H1 (cell line): ENCODE measurements around the gene FGF1. TPM values are rescaled to one million over a fixed set of nuclear protein-coding genes. Genes with fewer than 3 reads are reported as not detected.
A peak's percentile ranks its signal among the peaks of the same experiment; 100 is the strongest.

ENCODE experiments used
- CTCF ChIA-PET: fragments of 300-600 bp; sonication (Branson Sonifier 250); formaldehyde crosslinking; loops from one replicate; lab custom pipeline; 2021; ENCODE audit not compliant: partially characterized antibody; lab: Charles Lee
- POLR2A ChIA-PET: fragments of 300-600 bp; sonication (Branson Sonifier 250); formaldehyde crosslinking; loops from one replicate; lab custom pipeline; 2021; ENCODE audit warnings: inconsistent platforms; ENCODE audit not compliant: partially characterized antibody; lab: Charles Lee
- DNase-seq, 2 experiments: peaks; one replicate each; pipeline versions ENCODE4 v3.0.0 to v3.0.0-alpha.2; 2010 to 2022; ENCODE audit warnings: low spot score in 2 of 2, low read depth in 1 of 2, mixed read lengths in 1 of 2
- FAIRE-seq: peaks from 2 replicates; lab custom pipeline; 2011; peaks lifted over from hg19 to GRCh38; lab: Jason Lieb, UNC
- H2AFZ ChIP-seq: 2 replicates; pipeline ENCODE4 v1.8.1; 2012; ENCODE audit warnings: low read length, inconsistent platforms
- H2AK5ac ChIP-seq: 2 replicates; pipeline ENCODE4 v1.6.1; 2013; ENCODE audit warnings: low read depth, low read length
- H2BK120ac ChIP-seq: replicated peaks from 2 replicates; pipeline ENCODE3; 2013; ENCODE audit warnings: low read depth, low read length, inconsistent platforms
- H2BK12ac ChIP-seq: 2 replicates; pipeline ENCODE4 v1.6.1; 2013; ENCODE audit warnings: low read depth, low read length
- H2BK15ac ChIP-seq: 2 replicates; pipeline ENCODE4 v1.6.1; 2013; ENCODE audit warnings: low read length
- H2BK20ac ChIP-seq: 2 replicates; pipeline ENCODE4 v1.6.1; 2013; ENCODE audit warnings: low read length
- H2BK5ac ChIP-seq: 2 replicates; pipeline ENCODE4 v1.6.1; 2013; ENCODE audit warnings: low read depth, low read length
- H3K14ac ChIP-seq: 2 replicates; pipeline ENCODE4 v1.6.1; 2013; ENCODE audit warnings: inconsistent platforms; ENCODE audit not compliant: insufficient read length
- H3K18ac ChIP-seq: 2 replicates; pipeline ENCODE4 v1.6.1; 2013; ENCODE audit warnings: low read length; ENCODE audit errors: extremely low read depth
- H3K23ac ChIP-seq: 2 replicates; pipeline ENCODE4 v1.6.1; 2013; ENCODE audit warnings: inconsistent platforms; ENCODE audit not compliant: insufficient read length
- H3K23me2 ChIP-seq: 2 replicates; pipeline ENCODE4 v1.6.1; 2013; ENCODE audit warnings: low read depth, low read length
- H3K27ac ChIP-seq: 2 replicates; pipeline ENCODE4 v1.6.1; 2011; ENCODE audit warnings: low read depth, low read length, inconsistent platforms
- H3K27me3 ChIP-seq, 4 experiments: replicated peaks in 1 of 4; 1 replicate in 1 of 4; 2 replicates in 3 of 4; pipeline versions ENCODE4 v1.6.1 to v1.8.1; 2011 to 2013; ENCODE audit warnings: low read length in 3 of 4, mild to moderate bottlenecking in 3 of 4, inconsistent platforms in 2 of 4, mixed read lengths in 2 of 4, moderate library complexity in 1 of 4; ENCODE audit not compliant: control insufficient read depth in 3 of 4, insufficient read depth in 3 of 4; ENCODE audit errors: extremely low read depth in 1 of 4
- H3K36me3 ChIP-seq, 4 experiments: 2 replicates each; pipeline versions ENCODE4 v1.6.1 to v1.8.1; 2011 to 2013; ENCODE audit warnings: mild to moderate bottlenecking in 4 of 4, low read length in 3 of 4, moderate library complexity in 2 of 4, control low read depth in 1 of 4, inconsistent platforms in 1 of 4; ENCODE audit not compliant: insufficient read depth in 4 of 4, control insufficient read depth in 2 of 4
- H3K4ac ChIP-seq: replicated peaks from 2 replicates; pipeline ENCODE3; 2013; ENCODE audit warnings: low read length, low read depth, mixed read lengths, inconsistent platforms; ENCODE audit not compliant: insufficient read length
- H3K4me1 ChIP-seq, 4 experiments: replicated peaks in 1 of 4; 1 replicate in 1 of 4; 2 replicates in 3 of 4; pipeline versions ENCODE4 v1.6.1 to v1.8.1; 2011 to 2013; ENCODE audit warnings: low read length in 3 of 4, inconsistent platforms in 2 of 4, mixed read lengths in 1 of 4; ENCODE audit not compliant: insufficient read depth in 4 of 4, control insufficient read depth in 3 of 4
- H3K4me2 ChIP-seq, 2 experiments: 2 replicates each; pipeline versions ENCODE4 v1.6.1 to v1.8.1; 2011 to 2013; ENCODE audit warnings: low read depth in 2 of 2, low read length in 2 of 2, control low read depth in 1 of 2, inconsistent platforms in 1 of 2, mild to moderate bottlenecking in 1 of 2; ENCODE audit not compliant: insufficient read depth in 1 of 2
- H3K4me3 ChIP-seq, 4 experiments: fragments of 200-600, 300-600 bp in 1 of 4; sonication (generic), shearing (Covaris generic), sonication (Bioruptor Twin) in 1 of 4; 2 replicates each; pipeline versions ENCODE4 v1.5.1 to v1.8.1; 2011 to 2016; ENCODE audit warnings: low read length in 4 of 4, low read depth in 3 of 4, control low read depth in 2 of 4, inconsistent platforms in 2 of 4, mild to moderate bottlenecking in 2 of 4, mixed read lengths in 1 of 4, moderate library complexity in 1 of 4; ENCODE audit not compliant: insufficient read depth in 2 of 4; ENCODE audit errors: extremely low read depth in 1 of 4
- H3K56ac ChIP-seq: replicated peaks from 2 replicates; pipeline ENCODE3; 2013; ENCODE audit warnings: low read depth, mild to moderate bottlenecking, mixed read lengths, low read length, inconsistent platforms; ENCODE audit not compliant: insufficient read length
- H3K79me1 ChIP-seq: 2 replicates; pipeline ENCODE4 v1.6.1; 2013; ENCODE audit warnings: low read depth, low read length, control low read depth
- H3K79me2 ChIP-seq, 2 experiments: 2 replicates each; pipeline versions ENCODE4 v1.6.1 to v1.8.1; 2012 to 2013; ENCODE audit warnings: low read length in 2 of 2, mild to moderate bottlenecking in 2 of 2, inconsistent platforms in 1 of 2; ENCODE audit not compliant: insufficient read depth in 2 of 2, control insufficient read depth in 1 of 2
- H3K9ac ChIP-seq, 4 experiments: replicated peaks in 1 of 4; 1 replicate in 1 of 4; 2 replicates in 3 of 4; pipeline versions ENCODE4 v1.6.1 to v1.8.1; 2011 to 2013; ENCODE audit warnings: low read depth in 3 of 4, low read length in 3 of 4, control low read depth in 2 of 4, mild to moderate bottlenecking in 2 of 4, moderate library complexity in 2 of 4, inconsistent platforms in 1 of 4; ENCODE audit errors: extremely low read depth in 1 of 4
- H3K9me3 ChIP-seq, 2 experiments: 2 replicates each; pipeline versions ENCODE4 v1.6.1 to v1.8.1; 2012 to 2013; ENCODE audit warnings: mild to moderate bottlenecking in 2 of 2, moderate library complexity in 2 of 2, control low read depth in 1 of 2, inconsistent platforms in 1 of 2, low read depth in 1 of 2, low read length in 1 of 2, mixed read lengths in 1 of 2; ENCODE audit not compliant: insufficient read depth in 2 of 2
- H4K20me1 ChIP-seq, 2 experiments: replicated peaks in 1 of 2; 2 replicates each; pipeline versions ENCODE3 to v1.8.1; 2011 to 2013; ENCODE audit warnings: inconsistent platforms in 2 of 2, low read length in 2 of 2, mild to moderate bottlenecking in 1 of 2; ENCODE audit not compliant: insufficient read depth in 2 of 2, control insufficient read depth in 1 of 2
- H4K5ac ChIP-seq: 2 replicates; pipeline ENCODE4 v1.6.1; 2013; ENCODE audit warnings: low read length, low read depth, mixed read lengths, inconsistent platforms; ENCODE audit not compliant: insufficient read length
- H4K8ac ChIP-seq: 2 replicates; pipeline ENCODE4 v1.8.0; 2013; ENCODE audit warnings: mild to moderate bottlenecking, moderate library complexity, low read length, inconsistent platforms; ENCODE audit not compliant: insufficient read depth; ENCODE audit errors: extremely low read depth
- H4K91ac ChIP-seq: replicated peaks from 2 replicates; pipeline ENCODE3; 2013; ENCODE audit warnings: low read length, mixed read lengths, inconsistent platforms; ENCODE audit not compliant: insufficient read length
- ASH2L ChIP-seq: fragments of 200-600, 300-600 bp; sonication (generic); IDR thresholded peaks from one replicate; pipeline ENCODE4 v1.7.1; 2017; ENCODE audit warnings: low read length
- CHD2 ChIP-seq: IDR thresholded peaks from 2 replicates; pipeline ENCODE4 v1.6.1; 2012; ENCODE audit warnings: low read length, improper control_type of control experiment
- KDM5A ChIP-seq: fragments of 200-600 bp; IDR thresholded peaks from 2 replicates; pipeline ENCODE4 v1.7.1; 2012; ENCODE audit warnings: mild to moderate bottlenecking, low read length, inconsistent platforms, mixed read lengths
- RFX5 ChIP-seq: IDR thresholded peaks from 2 replicates; pipeline ENCODE4 v1.6.1; 2011; ENCODE audit warnings: low read depth, low read length, improper control_type of control experiment, borderline replicate concordance
- WGBS, 2 experiments: shearing (Covaris generic) in 1 of 2; methylation state at CpG; one replicate each; pipeline versions ENCODE4 v1.1.6 to v1.1.7; 2013 to 2015; ENCODE audit warnings: low lambda C conversion rate in 2 of 2, mixed read lengths in 2 of 2, inconsistent platforms in 1 of 2, low coverage in 1 of 2, missing lambda C conversion rate in 1 of 2; ENCODE audit not compliant: insufficient replicate concordance in 2 of 2, insufficient coverage in 1 of 2, insufficient read length in 1 of 2; ENCODE audit errors: extremely low coverage in 1 of 2, missing lambda C conversion rate in 1 of 2; 5-methylcytosine and 5-hydroxymethylcytosine counted together
- polyA plus RNA-seq, 7 experiments: library from polyadenylated mRNA; depleted of rRNA in 3 of 7; stranded (reverse) in 5 of 7; unstranded in 2 of 7; fragments of >200 nt in 5 of 7; fragments of 200-250 nt in 2 of 7; gene quantifications; 1 replicate in 5 of 7; 2 replicates in 1 of 7; 4 replicates in 1 of 7; pipeline versions ENCODE4 v1.2.1 to v1.2.3, GENCODE V29; 2011 to 2013; ENCODE audit warnings: missing spikeins in 2 of 7, mixed read lengths in 2 of 7
- total RNA-seq: library from RNA; stranded (reverse); fragmentation: NEBNext Ultra II Directional; extraction: Animal tissue kit (Norgen Biotek cat#: 25700); gene quantifications from 2 replicates; pipeline ENCODE4 v1.2.1, GENCODE V29; 2021

Gene FGF1
- total and polyA plus RNA-seq, 2 of the 8 experiments (the other 6 are each of a cell fraction or from before 2014, with no cell fraction given) = 0.30 to 0.50 TPM

DNA sequence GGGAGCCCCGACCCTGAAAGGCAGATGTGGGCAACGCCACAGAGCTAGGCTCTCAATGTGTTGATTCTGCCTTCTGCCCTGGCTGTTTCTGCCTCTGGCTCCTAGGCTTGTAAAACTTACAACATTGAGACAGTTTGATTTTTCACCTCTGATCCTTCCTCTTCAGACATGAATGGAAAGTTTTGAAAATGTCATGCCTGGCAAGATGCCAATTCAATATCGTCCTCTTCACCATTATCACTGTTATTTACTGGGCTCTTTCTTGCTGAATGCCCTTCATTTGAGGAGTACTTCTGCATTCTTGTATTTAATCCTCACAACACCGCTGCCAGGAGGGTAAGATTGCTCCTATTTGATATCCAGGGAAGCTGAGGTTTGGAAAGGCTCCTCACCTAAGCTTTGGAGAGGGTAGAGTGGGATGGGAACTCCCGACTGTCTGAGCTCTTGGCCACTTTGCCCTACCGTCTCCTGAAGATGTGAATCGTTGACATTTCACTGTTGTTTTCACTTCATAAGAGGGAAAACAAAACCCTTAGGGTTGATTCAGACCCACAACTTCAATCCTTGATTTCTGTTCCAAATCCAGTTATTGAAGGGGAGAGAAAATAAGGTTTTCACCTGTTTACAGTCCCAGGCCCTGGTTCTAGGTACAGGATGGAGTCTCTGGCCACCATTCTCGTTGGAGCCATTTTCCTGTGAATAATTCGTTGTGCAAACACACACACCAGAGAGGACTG is 12.7 kb upstream of the FGF1 start:
- Histone ChIP-seq H4K20me1 (no peaks in the 10 kb centered on the region), H3K4ac (peak overlapping the region; percentile 2), H2BK12ac (peak overlapping the region; percentile 7; the same call in 1 of the 2 replicates), H3K27me3 (no peaks in the 10 kb centered on the region), H4K91ac (peak overlapping the region; percentile 45), H2BK120ac (peak overlapping the region; percentile 52), H3K79me2 (no peaks in the 10 kb centered on the region), H2BK15ac (no peak overlapping the region), H3K9me3 (no peaks in the 10 kb centered on the region), H3K14ac (no peak overlapping the region), H3K23me2 (peaks cover 3% of the 10 kb centered on the region; the same call in 1 of the 2 replicates), H3K4me1 (peaks cover 3 to 30% (median 13%) of the 10 kb centered on the region in 4 experiments), H3K56ac (no peak overlapping the region), H2AFZ (no peak overlapping the region; the same call in 1 of the 2 replicates), H3K36me3 (no peaks in the 10 kb centered on the region), H3K4me3 (no peak overlapping the region), H3K4me2 (no peak overlapping the region), H2AK5ac (no peak overlapping the region), H3K18ac (peak overlapping the region; percentile 43; the same call in 1 of the 2 replicates), H4K8ac (no peak overlapping the region), H4K5ac (no peak overlapping the region), H3K27ac (no peak overlapping the region), H2BK5ac (no peak overlapping the region), H3K9ac (no peak overlapping the region), H3K79me1 (no peaks in the 10 kb centered on the region), H3K23ac (no peak overlapping the region), H2BK20ac (peak overlapping the region; percentile 21; the same call in 1 of the 2 replicates)
- CTCF ChIA-PET = interaction anchor here (0.6 to 29.7 kb wide), 52 partner anchors 8 to 707 kb away, joined by 3 to 605 read pairs (median 4); partner anchors contain the start of gene FGF1
- POLR2A ChIA-PET = interaction anchor here (0.6 to 1.6 kb wide), 7 partner anchors 10 to 48 kb away, joined by 3 to 5 read pairs (median 3); no protein-coding TSS in a partner anchor
- DNase-seq (no peak), FAIRE-seq (no peak)
- WGBS, 2 experiments = 61% methylated on average over 9 of the region's 9 CpGs; no CpG with 5 or more reads in 1 of the 2 experiments
- TF ChIP-seq RFX5 = no peak
- no peak for TF ChIP-seq CHD2
- no peak for TF ChIP-seq ASH2L
- no peak for TF ChIP-seq KDM5A
